ENCODE measurements around the gene SYCE1L. TPM values are rescaled to one million over a fixed set of nuclear protein-coding genes. Genes with fewer than 3 reads are reported as not detected.
"Not testable (repeated sequence)": the region's sequence is repeated elsewhere in the genome, so short reads cannot be mapped to it uniquely, and the experiment has no call there.

The SYCE1L gene
- total RNA-seq, 1 experiment from 2014 or later, result not detected

- DNase-seq (ENCODE audit: low spot score), result peak; percentile 35
- Histone ChIP-seq H3K4me3 (ENCODE audit: low read depth, low read length, poor library complexity, severe bottlenecking) (no peak overlapping the region), H3K36me3 (ENCODE audit: insufficient read depth, low read length, poor library complexity, severe bottlenecking) (no peaks in the 10 kb centered on the region), H3K9me3 (ENCODE audit: low read depth, low read length, poor library complexity, severe bottlenecking) (no peaks in the 10 kb centered on the region), H3K27ac (ENCODE audit: low read depth, low read length, poor library complexity, severe bottlenecking) (no peak overlapping the region), H3K27me3 (replicated peaks; ENCODE audit: insufficient read depth, low read depth, low read length, poor library complexity) (no peaks in the 10 kb centered on the region), H3K4me1 (ENCODE audit: insufficient read depth, low read length, poor library complexity, severe bottlenecking) (no peaks in the 10 kb centered on the region)
- CTCF ChIA-PET, result no interaction called here
- intact Hi-C loops (cut with micrococcal nuclease; ENCODE audit: unreplicated experiment), result loop anchor here (5.0 to 10.0 kb wide), 2 partner anchors 740 to 863 kb away; partner anchors contain the start of gene WWOX
- TF ChIP-seq, protein P1, sequence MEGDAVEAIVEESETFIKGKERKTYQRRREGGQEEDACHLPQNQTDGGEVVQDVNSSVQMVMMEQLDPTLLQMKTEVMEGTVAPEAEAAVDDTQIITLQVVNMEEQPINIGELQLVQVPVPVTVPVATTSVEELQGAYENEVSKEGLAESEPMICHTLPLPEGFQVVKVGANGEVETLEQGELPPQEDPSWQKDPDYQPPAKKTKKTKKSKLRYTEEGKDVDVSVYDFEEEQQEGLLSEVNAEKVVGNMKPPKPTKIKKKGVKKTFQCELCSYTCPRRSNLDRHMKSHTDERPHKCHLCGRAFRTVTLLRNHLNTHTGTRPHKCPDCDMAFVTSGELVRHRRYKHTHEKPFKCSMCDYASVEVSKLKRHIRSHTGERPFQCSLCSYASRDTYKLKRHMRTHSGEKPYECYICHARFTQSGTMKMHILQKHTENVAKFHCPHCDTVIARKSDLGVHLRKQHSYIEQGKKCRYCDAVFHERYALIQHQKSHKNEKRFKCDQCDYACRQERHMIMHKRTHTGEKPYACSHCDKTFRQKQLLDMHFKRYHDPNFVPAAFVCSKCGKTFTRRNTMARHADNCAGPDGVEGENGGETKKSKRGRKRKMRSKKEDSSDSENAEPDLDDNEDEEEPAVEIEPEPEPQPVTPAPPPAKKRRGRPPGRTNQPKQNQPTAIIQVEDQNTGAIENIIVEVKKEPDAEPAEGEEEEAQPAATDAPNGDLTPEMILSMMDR (conservative IDR thresholded peaks at IDR 0.05; ENCODE audit: low read depth, low read length), result no peak
- TF ChIP-seq EZH2 (IDR thresholded peaks at IDR 0.05; ENCODE audit: borderline replicate concordance, low read depth, low read length, poor library complexity, severe bottlenecking), result no peak
- BruUV-seq (replicated peaks), result no TSS peak
- POLR2A ChIA-PET (ENCODE audit: low non-redundant PET), result no interaction called here
These were observed 35.4 kb downstream of the SYCE1L start for GRCh38 chr16:77234611-77235010.

GRCh38 chr16:77236063-77236511 lies 36.9 kb downstream of the SYCE1L start:
- Histone ChIP-seq H3K9me3 (ENCODE audit: low read depth, low read length, poor library complexity, severe bottlenecking) (no peaks in the 10 kb centered on the region), H3K36me3 (ENCODE audit: insufficient read depth, low read length, poor library complexity, severe bottlenecking) (no peaks in the 10 kb centered on the region), H3K4me3 (ENCODE audit: low read depth, low read length, poor library complexity, severe bottlenecking) (no peak overlapping the region), H3K27me3 (replicated peaks; ENCODE audit: insufficient read depth, low read depth, low read length, poor library complexity) (no peaks in the 10 kb centered on the region), H3K27ac (ENCODE audit: low read depth, low read length, poor library complexity, severe bottlenecking) (no peak overlapping the region), H3K4me1 (ENCODE audit: insufficient read depth, low read length, poor library complexity, severe bottlenecking) (no peaks in the 10 kb centered on the region)
- no TSS peak for BruUV-seq (replicated peaks)
- TF ChIP-seq, protein P1 (conservative IDR thresholded peaks at IDR 0.05; ENCODE audit: low read depth, low read length), result peak; percentile 99
- no peak for TF ChIP-seq EZH2 (IDR thresholded peaks at IDR 0.05; ENCODE audit: borderline replicate concordance, low read depth, low read length, poor library complexity, severe bottlenecking)
- POLR2A ChIA-PET (ENCODE audit: low non-redundant PET), result no interaction called here
- CTCF ChIA-PET, result interaction anchor here (0.6 to 2.3 kb wide), 3 partner anchors 8 to 411 kb away, joined by 5 to 16 read pairs (median 6); no protein-coding TSS in a partner anchor
- peak; percentile 88 for DNase-seq (ENCODE audit: low spot score)
- intact Hi-C loops (cut with micrococcal nuclease; ENCODE audit: unreplicated experiment), result loop anchor here (1.0 to 10.0 kb wide), 4 partner anchors 348 to 861 kb away; partner anchors contain the start of gene WWOX

- DNase-seq (ENCODE audit: low spot score), result no peak
- no TSS peak for BruUV-seq (replicated peaks)
- ChIA-PET POLR2A (ENCODE audit: low non-redundant PET) (no interaction called here), CTCF (no interaction called here)
- Histone ChIP-seq H3K27ac (ENCODE audit: low read depth, low read length, poor library complexity, severe bottlenecking) (no peak overlapping the region), H3K4me3 (ENCODE audit: low read depth, low read length, poor library complexity, severe bottlenecking) (no peak overlapping the region), H3K27me3 (replicated peaks; ENCODE audit: insufficient read depth, low read depth, low read length, poor library complexity) (peaks cover 4% of the 10 kb centered on the region), H3K9me3 (ENCODE audit: low read depth, low read length, poor library complexity, severe bottlenecking) (no peaks in the 10 kb centered on the region), H3K36me3 (ENCODE audit: insufficient read depth, low read length, poor library complexity, severe bottlenecking) (no peaks in the 10 kb centered on the region), H3K4me1 (ENCODE audit: insufficient read depth, low read length, poor library complexity, severe bottlenecking) (no peaks in the 10 kb centered on the region)
- TF ChIP-seq, protein P1 (conservative IDR thresholded peaks at IDR 0.05; ENCODE audit: low read depth, low read length), result no peak
- no peak for TF ChIP-seq EZH2 (IDR thresholded peaks at IDR 0.05; ENCODE audit: borderline replicate concordance, low read depth, low read length, poor library complexity, severe bottlenecking)
- intact Hi-C loops (cut with micrococcal nuclease; ENCODE audit: unreplicated experiment), result loop anchor here (5.0 to 10.0 kb wide), 2 partner anchors 736 to 859 kb away; partner anchors contain the start of gene WWOX
These were observed 39.4 kb downstream of the SYCE1L start for GRCh38 chr16:77238593-77238992.

DNA sequence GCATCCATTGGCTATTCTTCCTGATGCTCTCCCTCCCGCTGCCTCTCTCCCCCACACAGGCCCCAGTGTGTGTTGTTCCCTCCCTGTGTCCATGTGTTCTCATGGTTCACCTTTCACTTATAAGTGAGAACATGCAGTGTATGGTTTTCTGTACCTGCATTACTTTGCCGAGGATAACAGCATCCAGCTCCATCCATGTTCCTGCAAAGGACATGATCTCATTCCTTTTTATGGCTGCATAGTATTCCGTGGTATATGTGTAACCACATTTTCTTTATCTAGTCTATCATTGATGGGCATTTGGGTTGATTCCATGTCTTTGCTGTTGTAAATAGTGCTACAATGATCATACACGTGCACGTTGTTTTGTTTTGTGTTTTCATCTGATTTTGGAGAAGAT lies 43.3 kb downstream of the SYCE1L start:
- H3K36me3 ChIP-seq (ENCODE audit: insufficient read depth, low read length, poor library complexity, severe bottlenecking); BruUV-seq (replicated peaks); H3K4me1 ChIP-seq (ENCODE audit: insufficient read depth, low read length, poor library complexity, severe bottlenecking); DNase-seq (ENCODE audit: low spot score); H3K27ac ChIP-seq (ENCODE audit: low read depth, low read length, poor library complexity, severe bottlenecking); POLR2A ChIA-PET (ENCODE audit: low non-redundant PET); H3K4me3 ChIP-seq (ENCODE audit: low read depth, low read length, poor library complexity, severe bottlenecking); CTCF ChIA-PET; H3K27me3 ChIP-seq (replicated peaks; ENCODE audit: insufficient read depth, low read depth, low read length, poor library complexity); H3K9me3 ChIP-seq (ENCODE audit: low read depth, low read length, poor library complexity, severe bottlenecking); intact Hi-C loops (cut with micrococcal nuclease; ENCODE audit: unreplicated experiment): not testable (repeated sequence)
